ENCODE results near the gene SV2C. TPM values are rescaled to one million over a fixed set of nuclear protein-coding genes. Genes with fewer than 3 reads are reported as not detected.

Gene SV2C
- total and polyA plus RNA-seq, 2 of the 13 experiments (the other 11 are each of a cell fraction or from before 2014, with no cell fraction given): not detected

DNA sequence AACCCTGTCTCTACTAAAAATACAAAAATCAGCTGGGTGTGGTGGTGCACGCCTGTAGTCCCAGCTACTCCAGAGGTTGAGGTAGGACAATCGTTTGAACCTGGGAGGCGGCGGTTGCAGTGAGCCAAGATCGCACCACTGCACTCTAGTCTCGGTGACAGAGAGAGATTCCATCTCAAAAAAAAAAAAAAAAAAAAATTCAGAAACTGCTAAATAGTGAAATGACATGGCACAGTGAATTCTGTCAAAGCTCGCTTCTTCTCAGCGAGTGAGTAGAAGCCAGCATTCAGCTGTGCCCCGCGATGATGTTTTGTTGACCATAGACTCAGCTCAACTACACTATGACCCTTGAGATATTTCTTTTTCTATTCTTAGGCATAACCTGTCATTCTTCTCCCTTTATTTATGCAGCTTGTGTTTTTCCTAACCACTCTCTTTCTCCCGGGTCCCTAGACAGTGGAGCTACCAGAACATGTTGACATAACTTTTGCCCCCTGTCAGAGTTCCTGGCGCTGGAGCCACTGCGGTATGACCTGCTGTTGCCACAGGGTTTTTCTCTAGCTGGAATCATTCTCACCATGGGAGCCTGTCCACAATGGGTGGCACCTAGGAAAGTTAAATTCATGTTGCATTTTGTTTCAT, 306.5 kb downstream of the SV2C start (continued):
- TF ChIP-seq, protein P1, sequence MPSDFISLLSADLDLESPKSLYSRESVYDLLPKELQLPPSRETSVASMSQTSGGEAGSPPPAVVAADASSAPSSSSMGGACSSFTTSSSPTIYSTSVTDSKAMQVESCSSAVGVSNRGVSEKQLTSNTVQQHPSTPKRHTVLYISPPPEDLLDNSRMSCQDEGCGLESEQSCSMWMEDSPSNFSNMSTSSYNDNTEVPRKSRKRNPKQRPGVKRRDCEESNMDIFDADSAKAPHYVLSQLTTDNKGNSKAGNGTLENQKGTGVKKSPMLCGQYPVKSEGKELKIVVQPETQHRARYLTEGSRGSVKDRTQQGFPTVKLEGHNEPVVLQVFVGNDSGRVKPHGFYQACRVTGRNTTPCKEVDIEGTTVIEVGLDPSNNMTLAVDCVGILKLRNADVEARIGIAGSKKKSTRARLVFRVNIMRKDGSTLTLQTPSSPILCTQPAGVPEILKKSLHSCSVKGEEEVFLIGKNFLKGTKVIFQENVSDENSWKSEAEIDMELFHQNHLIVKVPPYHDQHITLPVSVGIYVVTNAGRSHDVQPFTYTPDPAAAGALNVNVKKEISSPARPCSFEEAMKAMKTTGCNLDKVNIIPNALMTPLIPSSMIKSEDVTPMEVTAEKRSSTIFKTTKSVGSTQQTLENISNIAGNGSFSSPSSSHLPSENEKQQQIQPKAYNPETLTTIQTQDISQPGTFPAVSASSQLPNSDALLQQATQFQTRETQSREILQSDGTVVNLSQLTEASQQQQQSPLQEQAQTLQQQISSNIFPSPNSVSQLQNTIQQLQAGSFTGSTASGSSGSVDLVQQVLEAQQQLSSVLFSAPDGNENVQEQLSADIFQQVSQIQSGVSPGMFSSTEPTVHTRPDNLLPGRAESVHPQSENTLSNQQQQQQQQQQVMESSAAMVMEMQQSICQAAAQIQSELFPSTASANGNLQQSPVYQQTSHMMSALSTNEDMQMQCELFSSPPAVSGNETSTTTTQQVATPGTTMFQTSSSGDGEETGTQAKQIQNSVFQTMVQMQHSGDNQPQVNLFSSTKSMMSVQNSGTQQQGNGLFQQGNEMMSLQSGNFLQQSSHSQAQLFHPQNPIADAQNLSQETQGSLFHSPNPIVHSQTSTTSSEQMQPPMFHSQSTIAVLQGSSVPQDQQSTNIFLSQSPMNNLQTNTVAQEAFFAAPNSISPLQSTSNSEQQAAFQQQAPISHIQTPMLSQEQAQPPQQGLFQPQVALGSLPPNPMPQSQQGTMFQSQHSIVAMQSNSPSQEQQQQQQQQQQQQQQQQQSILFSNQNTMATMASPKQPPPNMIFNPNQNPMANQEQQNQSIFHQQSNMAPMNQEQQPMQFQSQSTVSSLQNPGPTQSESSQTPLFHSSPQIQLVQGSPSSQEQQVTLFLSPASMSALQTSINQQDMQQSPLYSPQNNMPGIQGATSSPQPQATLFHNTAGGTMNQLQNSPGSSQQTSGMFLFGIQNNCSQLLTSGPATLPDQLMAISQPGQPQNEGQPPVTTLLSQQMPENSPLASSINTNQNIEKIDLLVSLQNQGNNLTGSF (CRISPR knock-in tag; IDR thresholded peaks at IDR 0.05): no peak
- peak; percentile 78; the same call in 1 of the 2 replicates for TF ChIP-seq SOX5 (CRISPR knock-in tag; IDR thresholded peaks at IDR 0.05; ENCODE audit: borderline replicate concordance)
- peak; percentile 50; the same call in 1 of the 2 replicates for TF ChIP-seq HDAC2 (CRISPR knock-in tag; IDR thresholded peaks at IDR 0.05)
- TF ChIP-seq NR2F1 (CRISPR knock-in tag; IDR thresholded peaks at IDR 0.05): peak; percentile 81 to 85
- TF ChIP-seq, protein P2, sequence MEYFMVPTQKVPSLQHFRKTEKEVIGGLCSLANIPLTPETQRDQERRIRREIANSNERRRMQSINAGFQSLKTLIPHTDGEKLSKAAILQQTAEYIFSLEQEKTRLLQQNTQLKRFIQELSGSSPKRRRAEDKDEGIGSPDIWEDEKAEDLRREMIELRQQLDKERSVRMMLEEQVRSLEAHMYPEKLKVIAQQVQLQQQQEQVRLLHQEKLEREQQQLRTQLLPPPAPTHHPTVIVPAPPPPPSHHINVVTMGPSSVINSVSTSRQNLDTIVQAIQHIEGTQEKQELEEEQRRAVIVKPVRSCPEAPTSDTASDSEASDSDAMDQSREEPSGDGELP (IDR thresholded peaks at IDR 0.05; ENCODE audit: borderline replicate concordance, low read depth): peak; percentile 65
- TF ChIP-seq NFRKB (IDR thresholded peaks at IDR 0.05): no peak
- 0 out of 2 replicates have a peak, but pooled peaks have one; percentile 33 for TF ChIP-seq HDAC1 (CRISPR knock-in tag; IDR thresholded peaks at IDR 0.05)
